ENCODE data around the gene NSG1. TPM values are rescaled to one million over a fixed set of nuclear protein-coding genes. Genes with fewer than 3 reads are reported as not detected.

NSG1 gene
- total and polyA plus RNA-seq, 2 of the 13 experiments (the other 11 are each of a cell fraction or from before 2014, with no cell fraction given) = not detected

DNA sequence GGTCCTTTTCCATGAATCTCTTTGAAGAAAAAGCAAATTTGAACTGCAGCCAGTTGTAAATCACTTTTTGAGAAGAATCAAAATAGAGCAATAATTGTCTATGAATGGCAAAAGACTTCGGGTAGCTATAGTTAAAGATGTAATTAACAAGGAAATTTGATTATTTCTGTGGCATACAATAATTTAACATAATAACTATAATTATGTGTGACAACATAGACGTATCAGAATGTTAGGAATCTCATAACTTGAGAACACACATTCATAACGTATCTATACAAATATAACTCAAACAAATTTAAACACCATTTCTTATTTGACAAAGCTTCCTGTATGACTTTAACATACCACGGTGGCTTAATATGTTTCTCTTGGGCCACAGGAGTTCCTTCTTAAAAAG is 36.0 kb upstream of the NSG1 start:
- FAIRE-seq (no peak), DNase-seq (ENCODE audit: low spot score) (no peak), ATAC-seq (no peak)
- ChIA-PET CTCF (ENCODE audit: low intra/inter-chr PET ratio, low total read pairs) (no interaction called here), POLR2A (no interaction called here)
- Histone ChIP-seq H2AFZ (ENCODE audit: low read length) (no peak overlapping the region), H3K79me2 (ENCODE audit: insufficient read depth, low read length) (no peaks in the 10 kb centered on the region), H3K4me2 (ENCODE audit: low read depth, low read length) (no peak overlapping the region), H4K20me1 (ENCODE audit: insufficient read depth, low read length) (no peaks in the 10 kb centered on the region; the same call in 1 of the 2 replicates), H3K27ac (ENCODE audit: extremely low read length, insufficient read depth, low read length) (no peak overlapping the region), H3K36me3 (replicated peaks in 1 of 2; ENCODE audit: control insufficient read depth in 1 of 2, insufficient read depth in 2 of 2, low read length in 2 of 2) (no peaks in the 10 kb centered on the region), H3K9me3 (ENCODE audit: low read length) (no peaks in the 10 kb centered on the region), H3K27me3 (ENCODE audit: control insufficient read depth in 1 of 2, insufficient read depth in 2 of 2, low read length in 2 of 2) (peaks cover 1 to 9% of the 10 kb centered on the region in 2 experiments; a peak in 1 of 5 replicates), H3K4me3 (replicated peaks in 1 of 3; ENCODE audit: insufficient read depth in 1 of 3, low read depth in 2 of 3, low read length in 3 of 3) (no peak overlapping the region), H3K9ac (ENCODE audit: insufficient read depth, low read depth, low read length) (no peak overlapping the region), H3K4me1 (ENCODE audit: insufficient read depth, low read length) (peaks cover 6% of the 10 kb centered on the region; the same call in 1 of the 2 replicates)
- BruUV-seq (replicated peaks) = no TSS peak
- intact Hi-C loops (cut with micrococcal nuclease; ENCODE audit: unreplicated experiment) (no loop called here), in situ Hi-C loops (cut with HindIII; ENCODE audit: extremely low pct_ligation_motif_present, low pct_unique_long_range_greater_than_20kb) (no loop called here)
- WGBS (ENCODE audit: low lambda C conversion rate) = 35% methylated on average over 4 of the region's 4 CpGs
- TF ChIP-seq ZNF468 (CRISPR knock-in tag; IDR thresholded peaks at IDR 0.05) (no peak), MZF1 (CRISPR knock-in tag; IDR thresholded peaks at IDR 0.05; ENCODE audit: borderline replicate concordance) (no peak), BORCS8-MEF2B (CRISPR knock-in tag; IDR thresholded peaks at IDR 0.05) (no peak), ZBTB1 (CRISPR knock-in tag; IDR thresholded peaks at IDR 0.05; ENCODE audit: borderline replicate concordance) (no peak), MBD4 (IDR thresholded peaks at IDR 0.05; ENCODE audit: borderline replicate concordance, low read length) (no peak), NR2C2 (CRISPR knock-in tag; IDR thresholded peaks at IDR 0.05; ENCODE audit: borderline replicate concordance) (no peak), ZNF709 (CRISPR knock-in tag; IDR thresholded peaks at IDR 0.05) (no peak), ZNF333 (CRISPR knock-in tag; IDR thresholded peaks at IDR 0.05; ENCODE audit: borderline replicate concordance) (no peak), ZNF773 (CRISPR knock-in tag; IDR thresholded peaks at IDR 0.05; ENCODE audit: borderline replicate concordance) (no peak), PCBP1 (IDR thresholded peaks at IDR 0.05; ENCODE audit: borderline replicate concordance, low read depth, low read length) (no peak), ZNF557 (CRISPR knock-in tag; IDR thresholded peaks at IDR 0.05) (no peak), ZFP41 (CRISPR knock-in tag; IDR thresholded peaks at IDR 0.05; ENCODE audit: borderline replicate concordance) (no peak), CREB1 (IDR thresholded peaks at IDR 0.05) (no peak), CREB1 (CRISPR knock-in tag; IDR thresholded peaks at IDR 0.05) (no peak)
- TF ChIP-seq, protein P1, sequence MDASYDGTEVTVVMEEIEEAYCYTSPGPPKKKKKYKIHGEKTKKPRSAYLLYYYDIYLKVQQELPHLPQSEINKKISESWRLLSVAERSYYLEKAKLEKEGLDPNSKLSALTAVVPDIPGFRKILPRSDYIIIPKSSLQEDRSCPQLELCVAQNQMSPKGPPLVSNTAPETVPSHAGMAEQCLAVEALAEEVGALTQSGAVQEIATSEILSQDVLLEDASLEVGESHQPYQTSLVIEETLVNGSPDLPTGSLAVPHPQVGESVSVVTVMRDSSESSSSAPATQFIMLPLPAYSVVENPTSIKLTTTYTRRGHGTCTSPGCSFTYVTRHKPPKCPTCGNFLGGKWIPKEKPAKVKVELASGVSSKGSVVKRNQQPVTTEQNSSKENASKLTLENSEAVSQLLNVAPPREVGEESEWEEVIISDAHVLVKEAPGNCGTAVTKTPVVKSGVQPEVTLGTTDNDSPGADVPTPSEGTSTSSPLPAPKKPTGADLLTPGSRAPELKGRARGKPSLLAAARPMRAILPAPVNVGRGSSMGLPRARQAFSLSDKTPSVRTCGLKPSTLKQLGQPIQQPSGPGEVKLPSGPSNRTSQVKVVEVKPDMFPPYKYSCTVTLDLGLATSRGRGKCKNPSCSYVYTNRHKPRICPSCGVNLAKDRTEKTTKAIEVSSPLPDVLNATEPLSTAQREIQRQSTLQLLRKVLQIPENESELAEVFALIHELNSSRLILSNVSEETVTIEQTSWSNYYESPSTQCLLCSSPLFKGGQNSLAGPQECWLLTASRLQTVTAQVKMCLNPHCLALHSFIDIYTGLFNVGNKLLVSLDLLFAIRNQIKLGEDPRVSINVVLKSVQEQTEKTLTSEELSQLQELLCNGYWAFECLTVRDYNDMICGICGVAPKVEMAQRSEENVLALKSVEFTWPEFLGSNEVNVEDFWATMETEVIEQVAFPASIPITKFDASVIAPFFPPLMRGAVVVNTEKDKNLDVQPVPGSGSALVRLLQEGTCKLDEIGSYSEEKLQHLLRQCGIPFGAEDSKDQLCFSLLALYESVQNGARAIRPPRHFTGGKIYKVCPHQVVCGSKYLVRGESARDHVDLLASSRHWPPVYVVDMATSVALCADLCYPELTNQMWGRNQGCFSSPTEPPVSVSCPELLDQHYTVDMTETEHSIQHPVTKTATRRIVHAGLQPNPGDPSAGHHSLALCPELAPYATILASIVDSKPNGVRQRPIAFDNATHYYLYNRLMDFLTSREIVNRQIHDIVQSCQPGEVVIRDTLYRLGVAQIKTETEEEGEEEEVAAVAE (CRISPR knock-in tag; IDR thresholded peaks at IDR 0.05; ENCODE audit: borderline replicate concordance) = no peak
- TF ChIP-seq, protein P2, sequence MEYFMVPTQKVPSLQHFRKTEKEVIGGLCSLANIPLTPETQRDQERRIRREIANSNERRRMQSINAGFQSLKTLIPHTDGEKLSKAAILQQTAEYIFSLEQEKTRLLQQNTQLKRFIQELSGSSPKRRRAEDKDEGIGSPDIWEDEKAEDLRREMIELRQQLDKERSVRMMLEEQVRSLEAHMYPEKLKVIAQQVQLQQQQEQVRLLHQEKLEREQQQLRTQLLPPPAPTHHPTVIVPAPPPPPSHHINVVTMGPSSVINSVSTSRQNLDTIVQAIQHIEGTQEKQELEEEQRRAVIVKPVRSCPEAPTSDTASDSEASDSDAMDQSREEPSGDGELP (IDR thresholded peaks at IDR 0.05; ENCODE audit: borderline replicate concordance, low read depth) = no peak
- TF ChIP-seq, protein P3, sequence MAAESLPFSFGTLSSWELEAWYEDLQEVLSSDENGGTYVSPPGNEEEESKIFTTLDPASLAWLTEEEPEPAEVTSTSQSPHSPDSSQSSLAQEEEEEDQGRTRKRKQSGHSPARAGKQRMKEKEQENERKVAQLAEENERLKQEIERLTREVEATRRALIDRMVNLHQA (CRISPR knock-in tag; IDR thresholded peaks at IDR 0.05) = no peak
- TF ChIP-seq, protein P4, sequence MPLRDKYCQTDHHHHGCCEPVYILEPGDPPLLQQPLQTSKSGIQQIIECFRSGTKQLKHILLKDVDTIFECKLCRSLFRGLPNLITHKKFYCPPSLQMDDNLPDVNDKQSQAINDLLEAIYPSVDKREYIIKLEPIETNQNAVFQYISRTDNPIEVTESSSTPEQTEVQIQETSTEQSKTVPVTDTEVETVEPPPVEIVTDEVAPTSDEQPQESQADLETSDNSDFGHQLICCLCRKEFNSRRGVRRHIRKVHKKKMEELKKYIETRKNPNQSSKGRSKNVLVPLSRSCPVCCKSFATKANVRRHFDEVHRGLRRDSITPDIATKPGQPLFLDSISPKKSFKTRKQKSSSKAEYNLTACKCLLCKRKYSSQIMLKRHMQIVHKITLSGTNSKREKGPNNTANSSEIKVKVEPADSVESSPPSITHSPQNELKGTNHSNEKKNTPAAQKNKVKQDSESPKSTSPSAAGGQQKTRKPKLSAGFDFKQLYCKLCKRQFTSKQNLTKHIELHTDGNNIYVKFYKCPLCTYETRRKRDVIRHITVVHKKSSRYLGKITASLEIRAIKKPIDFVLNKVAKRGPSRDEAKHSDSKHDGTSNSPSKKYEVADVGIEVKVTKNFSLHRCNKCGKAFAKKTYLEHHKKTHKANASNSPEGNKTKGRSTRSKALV (CRISPR knock-in tag; IDR thresholded peaks at IDR 0.05) = no peak

All from HepG2 (cell line).